ENCODE data around the gene SGMS2. TPM values are rescaled to one million over a fixed set of nuclear protein-coding genes. Genes with fewer than 3 reads are reported as not detected.
A peak's percentile ranks its signal among the peaks of the same experiment; 100 is the strongest.

SGMS2 gene
- 95.0 and 103 TPM in 2 replicates for total RNA-seq

DNA sequence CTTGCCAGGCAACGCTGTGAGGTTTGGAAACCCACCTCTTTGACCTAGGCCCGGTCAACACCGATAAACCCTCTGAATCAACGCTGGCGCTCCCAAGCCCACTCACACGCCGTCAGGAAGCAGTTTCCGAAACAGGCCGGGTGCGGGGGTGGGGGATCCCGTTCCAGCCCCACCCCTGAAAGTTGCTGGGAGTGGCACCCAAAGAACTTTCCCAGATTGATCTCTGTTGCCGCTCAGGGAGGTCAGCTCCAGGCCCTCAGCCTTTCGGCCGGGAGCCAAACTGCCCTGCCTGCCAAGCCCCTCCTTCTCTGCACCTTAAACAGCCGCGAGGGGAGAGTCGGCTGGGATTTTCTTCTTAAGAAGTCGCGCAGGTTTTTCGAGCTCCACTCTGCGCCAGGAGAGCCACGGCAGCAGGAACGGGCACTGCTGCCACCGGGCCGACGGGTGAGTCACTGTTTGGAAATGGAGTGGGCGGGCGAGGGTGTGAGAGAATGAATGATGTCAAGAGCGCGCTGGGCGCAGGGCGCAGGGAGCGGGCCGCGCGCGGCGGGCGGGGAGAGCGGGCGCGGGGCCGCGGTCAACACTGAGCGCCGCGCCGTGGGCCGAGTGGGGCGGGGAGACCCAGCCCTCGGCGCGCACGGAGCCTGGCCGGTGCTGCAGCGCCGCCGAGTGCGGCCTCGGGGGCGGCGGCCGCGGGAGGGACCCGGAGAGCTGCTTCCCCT, at the start of gene SGMS2:
Gene SGMS2, plus strand, starts transcription at position 583 of the 722 bp plus-strand sequence. CDS start 70,622 bp downstream, outside the sequence.
- Histone ChIP-seq H3K36me3 (ENCODE audit: control insufficient read depth, insufficient read depth, low read length) (no peaks in the 10 kb centered on the region), H3K4me3 (ENCODE audit: low read depth, low read length) (peak within 1 kb of the TSS; percentile 90), H3K27me3 (ENCODE audit: control insufficient read depth, insufficient read depth, low read length) (no peaks in the 10 kb centered on the region)
- DNase-seq (ENCODE audit: low read depth) (peak; percentile 95), FAIRE-seq (no peak)
- TF ChIP-seq, protein P1, sequence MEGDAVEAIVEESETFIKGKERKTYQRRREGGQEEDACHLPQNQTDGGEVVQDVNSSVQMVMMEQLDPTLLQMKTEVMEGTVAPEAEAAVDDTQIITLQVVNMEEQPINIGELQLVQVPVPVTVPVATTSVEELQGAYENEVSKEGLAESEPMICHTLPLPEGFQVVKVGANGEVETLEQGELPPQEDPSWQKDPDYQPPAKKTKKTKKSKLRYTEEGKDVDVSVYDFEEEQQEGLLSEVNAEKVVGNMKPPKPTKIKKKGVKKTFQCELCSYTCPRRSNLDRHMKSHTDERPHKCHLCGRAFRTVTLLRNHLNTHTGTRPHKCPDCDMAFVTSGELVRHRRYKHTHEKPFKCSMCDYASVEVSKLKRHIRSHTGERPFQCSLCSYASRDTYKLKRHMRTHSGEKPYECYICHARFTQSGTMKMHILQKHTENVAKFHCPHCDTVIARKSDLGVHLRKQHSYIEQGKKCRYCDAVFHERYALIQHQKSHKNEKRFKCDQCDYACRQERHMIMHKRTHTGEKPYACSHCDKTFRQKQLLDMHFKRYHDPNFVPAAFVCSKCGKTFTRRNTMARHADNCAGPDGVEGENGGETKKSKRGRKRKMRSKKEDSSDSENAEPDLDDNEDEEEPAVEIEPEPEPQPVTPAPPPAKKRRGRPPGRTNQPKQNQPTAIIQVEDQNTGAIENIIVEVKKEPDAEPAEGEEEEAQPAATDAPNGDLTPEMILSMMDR (IDR thresholded peaks at IDR 0.05; ENCODE audit: insufficient read depth, low read length, severe bottlenecking): no peak

DNA sequence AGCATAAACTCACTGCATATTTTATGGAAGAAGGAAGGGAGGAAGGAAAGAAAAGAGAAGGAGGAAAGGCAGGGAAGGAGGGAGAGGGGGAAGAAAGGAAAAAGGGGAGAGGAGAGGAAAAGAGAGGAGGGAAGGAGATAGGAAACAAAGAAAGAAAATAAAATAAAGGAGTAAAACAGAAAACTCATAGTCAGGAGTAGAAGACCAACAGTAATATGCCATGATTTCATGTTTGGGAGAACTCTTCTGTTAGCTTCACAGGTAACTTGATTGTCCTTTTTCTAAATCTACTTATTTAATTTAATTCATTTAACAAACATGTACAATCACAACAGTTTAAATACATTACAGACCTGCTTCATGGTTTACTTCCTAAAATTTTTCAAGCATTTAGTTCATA, 46.8 kb upstream of the SGMS2 start:
- FAIRE-seq (no peak), DNase-seq (ENCODE audit: low read depth) (no peak)
- no peak overlapping the region for H3K4me3 ChIP-seq (ENCODE audit: low read depth, low read length)
- H3K27me3 ChIP-seq (ENCODE audit: control insufficient read depth, insufficient read depth, low read length): no peaks in the 10 kb centered on the region
- TF ChIP-seq, protein P1 (IDR thresholded peaks at IDR 0.05; ENCODE audit: insufficient read depth, low read length, severe bottlenecking): no peak
- H3K36me3 ChIP-seq (ENCODE audit: control insufficient read depth, insufficient read depth, low read length): no peaks in the 10 kb centered on the region

GRCh38 chr4:107778784-107779530, 45.8 kb upstream of the SGMS2 start:
- Histone ChIP-seq H3K27me3 (ENCODE audit: control insufficient read depth, insufficient read depth, low read length) (no peaks in the 10 kb centered on the region), H3K36me3 (ENCODE audit: control insufficient read depth, insufficient read depth, low read length) (no peaks in the 10 kb centered on the region), H3K4me3 (ENCODE audit: low read depth, low read length) (no peak overlapping the region)
- FAIRE-seq (no peak), DNase-seq (ENCODE audit: low read depth) (no peak)
- TF ChIP-seq, protein P1 (IDR thresholded peaks at IDR 0.05; ENCODE audit: insufficient read depth, low read length, severe bottlenecking): no peak

GRCh38 chr4:107780665-107781064, 44.1 kb upstream of the SGMS2 start:
- no peak for DNase-seq (ENCODE audit: low read depth)
- Histone ChIP-seq H3K4me3 (ENCODE audit: low read depth, low read length) (no peak overlapping the region), H3K36me3 (ENCODE audit: control insufficient read depth, insufficient read depth, low read length) (no peaks in the 10 kb centered on the region), H3K27me3 (ENCODE audit: control insufficient read depth, insufficient read depth, low read length) (no peaks in the 10 kb centered on the region)
- TF ChIP-seq, protein P1 (IDR thresholded peaks at IDR 0.05; ENCODE audit: insufficient read depth, low read length, severe bottlenecking): no peak
- FAIRE-seq: no peak

GRCh38 chr4:107791902-107792301, 32.8 kb upstream of the SGMS2 start:
- TF ChIP-seq, protein P1 (IDR thresholded peaks at IDR 0.05; ENCODE audit: insufficient read depth, low read length, severe bottlenecking): no peak
- peaks cover 2% of the 10 kb centered on the region for H3K27me3 ChIP-seq (ENCODE audit: control insufficient read depth, insufficient read depth, low read length)
- DNase-seq (ENCODE audit: low read depth) (peak; percentile 29), FAIRE-seq (no peak)
- no peaks in the 10 kb centered on the region for H3K36me3 ChIP-seq (ENCODE audit: control insufficient read depth, insufficient read depth, low read length)
- H3K4me3 ChIP-seq (ENCODE audit: low read depth, low read length): no peak overlapping the region

All from bronchial epithelial cell (primary cell).